Left lobe of liver (tissue), 2 donors: ENCODE data around the gene KRTAP13-2. TPM values are rescaled to one million over a fixed set of nuclear protein-coding genes. Genes with fewer than 3 reads are reported as not detected.

Experiments
- ATAC-seq: fragments of 200-7000 bp; cut with Tn5 transposase; one replicate; pipeline ENCODE4 v1.9.1; 2020; ENCODE audit warnings: mild to moderate bottlenecking, moderate library complexity
- DNase-seq: peaks from one replicate; pipeline ENCODE4 v3.0.0-alpha.2; 2020; ENCODE audit warnings: low spot score
- total RNA-seq: library from RNA; stranded (reverse); gene quantifications from one replicate; pipeline ENCODE4 v1.2.1, GENCODE V29; 2021
- donor health status: DM: no; HTN: no; CAD: no; lungs with moderate emphysema.
- donor health status: DM: no; HTN: yes; CAD: no.

KRTAP13-2 gene
- not detected for total RNA-seq

- ATAC-seq (no peak), DNase-seq (no peak)
Observed at GRCh38 chr21:30372139-30372770, at the start of gene KRTAP13-2. KRTAP13-2 (minus strand) TSS chr21:30372271; CDS start chr21:30372213, 58 bp downstream.

DNA sequence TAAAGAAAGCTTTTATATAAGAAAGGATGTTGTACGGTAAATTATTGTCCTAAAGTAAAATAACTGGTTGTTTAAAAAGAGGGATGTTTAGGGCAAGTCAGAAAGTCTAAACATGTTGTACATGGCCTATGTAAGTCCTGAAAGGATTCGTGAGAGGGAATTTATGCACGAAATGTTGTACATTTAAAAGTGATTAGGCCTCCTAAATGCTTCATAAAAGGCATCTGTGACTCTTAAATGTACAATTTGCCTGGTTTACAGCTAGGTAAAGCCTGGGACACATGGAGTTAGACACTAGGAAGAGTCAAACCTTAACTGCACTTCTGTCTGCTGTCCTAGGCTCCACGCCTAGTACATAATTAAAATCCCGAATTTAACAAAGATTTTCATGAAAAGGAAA lies 43.9 kb upstream of the KRTAP13-2 start:
- DNase-seq (no peak), ATAC-seq (no peak)

- peak; percentile 84 for ATAC-seq
- no peak for DNase-seq
Observed at GRCh38 chr21:30408782-30409494, 36.9 kb upstream of the KRTAP13-2 start.

- DNase-seq (no peak), ATAC-seq (no peak)
Observed at GRCh38 chr21:30395731-30396130, 23.7 kb upstream of the KRTAP13-2 start, which contains the start of gene KRTAP13-1. KRTAP13-1 (plus strand) TSS chr21:30396031; CDS start chr21:30396087, 56 bp downstream.

DNA sequence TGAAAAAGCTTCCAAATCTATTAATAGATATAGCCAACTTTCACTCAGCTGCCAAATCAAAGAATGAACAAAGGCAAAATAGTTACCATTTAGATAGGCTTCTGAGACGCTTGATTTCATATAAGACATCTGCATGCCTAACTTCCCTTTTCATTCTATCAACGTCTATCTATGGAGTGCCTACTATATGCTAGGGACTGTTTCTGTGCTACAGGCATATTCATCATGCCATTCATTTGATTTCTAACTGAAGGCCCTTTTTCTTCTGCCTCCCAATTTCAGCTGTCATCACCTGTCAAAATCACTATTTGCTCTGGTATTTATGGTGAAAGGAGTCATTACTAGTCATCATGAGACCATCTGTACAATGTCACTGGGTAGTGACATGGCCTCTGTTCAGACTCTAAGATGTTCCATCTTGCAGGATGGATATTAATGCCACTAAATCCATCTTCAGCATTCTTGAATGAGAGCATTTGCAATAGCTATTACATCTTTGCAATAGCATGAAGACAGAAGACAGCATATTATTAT lies 19.5 kb upstream of the KRTAP13-2 start:
- DNase-seq, result no peak
- ATAC-seq, result no peak

GRCh38 chr21:30382201-30382600 lies 10.1 kb upstream of the KRTAP13-2 start:
- DNase-seq, result no peak
- ATAC-seq, result no peak

- no peak for ATAC-seq
- DNase-seq, result no peak
Observed at GRCh38 chr21:30355906-30356305, 16.2 kb downstream of the KRTAP13-2 start.

- DNase-seq (no peak), ATAC-seq (no peak)
Observed at GRCh38 chr21:30354308-30355005, 17.6 kb downstream of the KRTAP13-2 start.

- no peak for ATAC-seq
- DNase-seq, result no peak
Observed at GRCh38 chr21:30351534-30351933, 20.5 kb downstream of the KRTAP13-2 start.

- DNase-seq (no peak), ATAC-seq (no peak)
Observed at GRCh38 chr21:30349572-30349971, 22.5 kb downstream of the KRTAP13-2 start.

DNA sequence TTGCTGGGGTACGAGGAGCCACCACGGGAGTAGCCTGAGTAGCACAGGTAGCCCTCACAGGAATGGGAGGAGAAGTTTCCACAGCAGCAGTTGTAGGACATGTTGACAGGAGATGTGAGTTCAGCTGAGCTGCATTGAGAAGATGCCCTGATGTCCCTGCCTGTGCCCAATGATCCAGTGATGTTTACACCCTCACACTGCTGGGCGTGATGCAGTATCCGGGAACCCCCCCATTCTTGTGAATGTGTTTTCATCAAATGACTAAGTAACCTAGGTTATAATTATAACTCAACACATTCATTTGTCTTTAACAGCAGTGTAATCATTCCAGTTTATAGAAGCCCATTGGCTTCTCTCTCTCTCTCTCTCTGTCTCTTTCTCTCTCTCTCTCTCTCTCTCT lies 23.6 kb downstream of the KRTAP13-2 start, which contains the start of gene KRTAP23-1:
Gene KRTAP23-1, minus strand, starts transcription at position 101 of the 400 bp plus-strand sequence. Its CDS starts 0 bp downstream, at position 101.
- no peak for ATAC-seq
- no peak for DNase-seq

DNA sequence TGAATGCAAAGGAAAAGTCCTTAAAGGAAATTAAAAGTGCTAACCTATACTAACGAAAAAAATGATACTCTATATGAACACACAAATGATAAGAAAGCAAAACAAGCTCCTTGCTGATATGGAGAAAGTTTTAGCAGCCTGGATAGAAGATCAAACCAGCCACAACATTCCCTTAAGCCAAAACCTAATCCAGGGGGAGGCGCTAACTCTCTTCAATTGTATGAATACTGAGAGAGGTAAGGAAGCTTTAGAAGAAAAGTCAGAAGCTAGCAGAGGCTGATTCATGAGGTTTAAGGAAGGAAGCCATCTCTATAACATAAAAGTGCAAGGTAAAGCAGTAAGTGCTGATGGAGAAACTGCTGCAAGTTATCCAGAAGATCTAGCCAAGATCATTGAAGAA lies 27.1 kb downstream of the KRTAP13-2 start:
- DNase-seq, result no peak
- ATAC-seq, result no peak

DNA sequence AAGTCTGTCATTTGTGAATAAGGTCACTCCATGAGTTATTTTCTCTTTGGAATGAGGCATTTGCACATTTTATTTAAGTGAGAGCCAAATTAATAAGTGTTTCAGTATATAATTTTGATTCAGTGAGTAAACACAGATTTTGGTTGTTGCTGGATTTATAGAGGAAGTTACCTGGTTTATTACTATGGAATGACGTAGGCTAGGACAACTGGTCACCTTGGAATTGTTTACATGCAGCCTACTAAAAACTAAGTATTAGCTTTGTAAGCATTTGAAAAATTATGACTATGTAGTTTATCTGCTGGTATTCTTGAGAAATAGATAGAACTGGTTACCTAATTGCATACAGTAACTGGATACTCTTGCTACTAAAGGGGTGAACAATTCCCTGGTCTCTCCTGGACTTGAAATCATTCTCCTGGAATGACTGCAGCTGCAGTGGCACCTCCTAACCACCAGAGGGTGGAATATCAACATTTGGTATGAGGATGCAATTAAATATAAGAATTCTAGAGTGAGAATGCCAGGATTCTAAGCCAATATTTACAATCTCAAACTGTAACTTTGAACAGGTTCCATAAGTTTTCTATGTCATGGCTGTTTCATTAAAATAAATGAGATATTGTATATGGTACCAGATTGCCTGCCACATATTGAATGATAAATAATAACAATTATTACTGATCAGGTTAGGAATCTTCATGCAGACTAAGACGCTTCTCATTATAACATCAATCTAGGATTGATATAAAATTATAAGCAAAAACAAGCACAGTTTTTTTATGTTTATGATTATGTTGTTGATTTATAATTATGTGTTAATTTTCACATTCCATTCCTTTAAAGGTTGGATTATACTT lies 31.1 kb downstream of the KRTAP13-2 start:
- ATAC-seq, result peak; percentile 85
- DNase-seq, result peak; percentile 47

DNA sequence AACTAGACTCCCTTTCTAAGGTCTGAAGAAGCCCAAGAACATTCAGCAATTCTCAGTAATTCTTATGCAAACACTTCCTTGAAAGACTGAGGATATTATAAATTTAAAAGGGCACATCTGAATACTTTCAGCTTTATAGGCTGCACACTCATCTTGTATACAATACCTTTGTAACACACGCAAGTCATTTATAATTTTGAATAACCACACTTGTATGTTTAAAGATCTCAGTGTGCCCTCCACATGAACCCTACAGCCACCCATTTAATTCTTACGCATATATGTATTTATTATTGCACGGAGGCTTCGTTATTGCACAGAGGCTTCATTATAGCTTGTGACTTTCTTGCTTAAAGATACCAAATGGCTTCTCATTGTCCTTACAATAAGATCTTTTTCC lies 33.4 kb downstream of the KRTAP13-2 start:
- DNase-seq (no peak), ATAC-seq (no peak)

DNA sequence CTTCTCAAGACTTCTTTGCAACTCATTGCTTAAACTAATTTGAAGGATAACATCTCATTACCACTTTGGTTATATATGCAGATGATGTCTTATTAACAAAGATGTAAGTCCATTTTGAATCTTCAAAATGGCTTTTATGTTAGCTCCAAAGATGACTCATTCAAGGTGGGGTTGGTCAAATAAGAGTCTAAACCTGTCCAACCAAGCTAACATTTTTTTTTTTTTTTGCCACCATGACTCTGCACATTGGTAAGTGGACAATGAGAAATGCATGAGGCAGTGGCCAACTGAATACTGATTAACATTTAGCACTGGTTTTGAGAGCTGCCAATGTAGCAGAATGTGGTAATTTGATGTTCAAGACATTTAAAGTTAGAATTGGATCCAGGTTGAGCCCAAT lies 34.3 kb downstream of the KRTAP13-2 start:
- ATAC-seq, result no peak
- no peak for DNase-seq

DNA sequence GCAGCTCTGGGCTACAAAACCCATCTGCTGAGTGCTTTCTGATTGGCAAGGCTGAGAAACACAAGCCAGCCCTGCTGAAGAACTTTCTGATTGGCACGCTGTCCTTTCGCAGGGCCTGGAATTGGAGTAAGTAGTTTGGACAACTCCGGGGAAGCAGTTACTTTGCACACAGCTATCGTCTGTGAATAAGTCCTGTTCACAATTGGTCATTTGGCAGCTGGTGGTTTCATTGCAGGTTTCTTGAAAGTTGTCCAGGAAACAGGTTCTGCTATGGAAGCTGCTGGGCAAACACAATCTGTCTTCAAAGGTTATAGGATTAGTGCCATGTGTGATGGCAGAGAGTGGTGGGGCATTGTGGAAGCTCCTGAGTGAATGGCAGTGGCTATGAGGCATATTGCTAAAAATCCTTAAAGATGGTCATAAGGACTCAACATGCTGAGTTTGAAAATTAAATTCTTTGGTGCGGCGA lies 34.8 kb downstream of the KRTAP13-2 start, which contains the start of gene KRTAP27-1:
Gene KRTAP27-1, minus strand, starts transcription at position 419 of the 469 bp plus-strand sequence. Its CDS starts 26 bp downstream, at position 393.
- ATAC-seq, result no peak
- no peak for DNase-seq

DNA sequence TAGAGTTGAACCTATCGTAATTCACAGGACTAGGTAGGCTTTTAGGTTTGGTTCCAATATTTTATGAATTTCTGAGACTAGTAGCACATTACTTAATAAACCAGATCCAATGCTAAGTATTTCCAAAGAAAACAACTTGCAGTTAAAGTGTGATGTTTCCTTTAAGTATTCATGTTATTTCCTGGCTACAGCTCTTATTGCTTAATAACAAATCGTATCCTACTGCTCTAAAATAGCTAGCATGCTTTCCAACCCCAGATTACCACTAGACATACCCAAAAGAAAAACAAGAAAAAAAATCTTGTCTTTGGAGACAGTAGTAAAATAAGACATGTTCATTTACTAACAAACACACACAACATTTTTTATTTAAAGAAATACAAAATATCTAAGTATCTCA lies 35.5 kb downstream of the KRTAP13-2 start:
- DNase-seq (no peak), ATAC-seq (no peak)

DNA sequence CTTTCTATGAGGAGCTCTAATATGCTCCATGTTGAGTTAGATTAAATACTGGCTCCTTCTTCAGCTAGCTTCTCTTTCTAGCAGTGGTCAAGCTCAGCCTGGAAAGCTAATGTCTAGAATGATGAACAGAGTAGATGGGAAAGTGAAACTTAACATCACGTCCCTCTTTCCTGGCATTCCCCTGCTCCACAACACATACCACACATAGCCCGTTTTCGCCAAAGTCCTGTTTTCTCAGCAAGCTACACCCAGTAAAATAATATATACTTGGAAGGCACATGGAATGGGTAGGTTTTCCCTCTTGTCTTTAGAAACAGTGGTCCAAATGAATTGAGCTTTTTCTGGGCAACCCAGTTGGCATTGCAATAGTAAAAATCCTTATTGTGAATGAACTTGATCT lies 38.3 kb downstream of the KRTAP13-2 start:
- no peak for DNase-seq
- no peak for ATAC-seq

DNA sequence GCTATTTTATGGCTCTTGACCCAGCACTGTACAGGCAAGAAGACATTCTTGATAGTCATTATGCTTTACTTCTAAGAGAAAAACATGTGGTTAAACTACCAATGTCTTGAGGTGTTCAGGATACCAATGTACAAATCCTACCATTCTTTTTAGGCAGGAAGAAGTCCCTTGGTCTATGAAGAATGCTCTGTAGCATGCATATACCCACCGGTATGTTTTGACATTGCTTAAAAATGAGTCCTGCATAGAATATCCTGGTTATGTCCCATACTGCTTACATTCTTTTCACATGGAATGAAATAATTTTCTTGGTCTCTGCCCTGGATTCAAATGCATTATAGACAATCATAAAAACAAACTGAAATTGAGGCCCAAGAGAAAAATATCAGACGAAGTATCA lies 39.4 kb downstream of the KRTAP13-2 start:
- DNase-seq (no peak), ATAC-seq (no peak)

DNA sequence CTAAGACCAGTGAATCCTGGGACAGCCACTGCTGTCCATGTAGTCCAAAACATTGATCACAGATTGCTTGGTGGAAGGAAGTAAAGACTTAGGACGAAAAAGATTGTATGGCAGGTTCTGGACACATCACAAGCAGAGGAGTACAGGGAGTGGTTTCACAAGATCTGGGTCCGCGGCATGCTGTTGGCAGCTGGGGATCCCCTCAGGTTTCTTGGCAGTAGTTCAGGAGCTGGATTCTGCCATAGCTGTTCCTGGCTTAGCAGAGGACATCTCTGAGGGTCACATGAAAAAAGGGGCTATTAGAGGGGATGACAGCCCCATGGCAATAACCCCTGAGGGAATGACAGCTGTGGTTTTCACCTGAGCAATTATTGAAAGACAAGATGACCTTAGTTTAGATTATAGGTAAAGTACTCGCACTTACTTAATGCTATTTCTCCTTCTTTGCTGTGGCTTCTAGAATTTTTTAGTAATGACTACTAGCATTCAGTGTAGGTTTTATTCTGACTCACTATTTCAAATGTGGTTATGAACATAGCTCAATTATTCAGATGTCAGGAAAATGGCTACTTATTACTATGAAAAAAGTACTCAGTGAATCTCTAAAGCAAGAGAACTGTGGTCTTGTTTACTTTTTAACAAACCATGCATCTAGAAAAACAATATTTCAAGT lies 42.7 kb downstream of the KRTAP13-2 start:
- DNase-seq (no peak), ATAC-seq (no peak)
